Measurements from ENCODE around the gene UTF1.

Gene UTF1

DNA sequence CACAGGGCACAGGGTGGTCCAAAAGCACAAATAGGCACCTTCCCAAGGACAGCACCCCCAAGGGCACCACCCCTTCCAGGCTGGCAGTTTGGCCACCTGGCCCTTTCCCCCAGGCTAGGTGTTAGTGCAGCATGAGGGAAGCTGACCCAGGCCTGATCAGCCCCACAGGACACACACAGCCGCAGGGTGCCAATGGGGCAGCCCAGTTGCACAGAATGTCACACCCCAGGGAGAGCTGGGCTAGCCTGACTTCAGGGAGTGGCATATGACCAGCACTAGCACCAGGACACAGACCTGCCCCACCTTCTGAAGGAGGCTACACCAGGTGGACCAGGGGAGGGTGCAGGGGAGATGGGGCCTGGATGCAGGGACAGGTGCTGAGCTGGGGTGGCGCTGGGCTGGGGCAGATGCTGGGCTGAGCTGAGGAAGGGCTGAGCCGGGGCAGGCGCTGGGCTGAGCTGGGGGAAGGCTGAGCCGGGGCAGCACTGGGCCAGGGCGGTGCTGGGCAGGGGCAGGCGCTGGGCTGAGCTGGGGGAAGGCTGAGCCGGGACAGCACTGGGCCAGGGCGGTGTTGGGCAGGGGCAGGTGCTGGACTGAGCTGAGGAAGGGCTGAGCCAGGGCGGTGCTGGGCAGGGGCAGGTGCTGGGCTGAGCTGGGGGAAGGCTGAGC is 50.5 kb downstream of the UTF1 start:
- no peak overlapping the region for H3K4me3 ChIP-seq (replicated peaks; ENCODE audit: low read depth, low read length)
- TF ChIP-seq, protein P1, sequence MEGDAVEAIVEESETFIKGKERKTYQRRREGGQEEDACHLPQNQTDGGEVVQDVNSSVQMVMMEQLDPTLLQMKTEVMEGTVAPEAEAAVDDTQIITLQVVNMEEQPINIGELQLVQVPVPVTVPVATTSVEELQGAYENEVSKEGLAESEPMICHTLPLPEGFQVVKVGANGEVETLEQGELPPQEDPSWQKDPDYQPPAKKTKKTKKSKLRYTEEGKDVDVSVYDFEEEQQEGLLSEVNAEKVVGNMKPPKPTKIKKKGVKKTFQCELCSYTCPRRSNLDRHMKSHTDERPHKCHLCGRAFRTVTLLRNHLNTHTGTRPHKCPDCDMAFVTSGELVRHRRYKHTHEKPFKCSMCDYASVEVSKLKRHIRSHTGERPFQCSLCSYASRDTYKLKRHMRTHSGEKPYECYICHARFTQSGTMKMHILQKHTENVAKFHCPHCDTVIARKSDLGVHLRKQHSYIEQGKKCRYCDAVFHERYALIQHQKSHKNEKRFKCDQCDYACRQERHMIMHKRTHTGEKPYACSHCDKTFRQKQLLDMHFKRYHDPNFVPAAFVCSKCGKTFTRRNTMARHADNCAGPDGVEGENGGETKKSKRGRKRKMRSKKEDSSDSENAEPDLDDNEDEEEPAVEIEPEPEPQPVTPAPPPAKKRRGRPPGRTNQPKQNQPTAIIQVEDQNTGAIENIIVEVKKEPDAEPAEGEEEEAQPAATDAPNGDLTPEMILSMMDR (IDR thresholded peaks at IDR 0.05; ENCODE audit: low read length, missing control alignments) = no peak
- DNase-seq (ENCODE audit: low read depth) = no peak

DNA sequence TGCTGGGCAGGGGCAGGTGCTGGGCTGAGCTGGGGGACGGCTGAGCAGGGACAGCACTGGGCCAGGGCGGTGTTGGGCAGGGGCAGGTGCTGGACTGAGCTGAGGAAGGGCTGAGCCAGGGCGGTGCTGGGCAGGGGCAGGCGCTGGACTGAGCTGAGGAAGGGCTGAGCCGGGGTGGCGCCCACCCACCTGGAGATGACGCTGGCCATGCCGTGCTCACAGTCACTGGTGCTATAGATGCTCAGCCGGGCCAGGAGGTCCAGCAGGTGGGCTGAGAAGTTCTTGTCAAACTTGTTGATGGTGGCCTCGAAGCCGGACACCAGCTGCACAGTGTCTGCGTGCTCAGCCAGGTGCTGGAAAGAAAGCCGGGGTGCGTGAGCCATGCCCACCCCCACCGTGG is 51.1 kb downstream of the UTF1 start:
- H3K4me3 ChIP-seq (replicated peaks; ENCODE audit: low read depth, low read length) = no peak overlapping the region
- DNase-seq (ENCODE audit: low read depth) = no peak
- TF ChIP-seq, protein P1 (IDR thresholded peaks at IDR 0.05; ENCODE audit: low read length, missing control alignments) = no peak

All from fibroblast of pulmonary artery (primary cell).